ENCODE data around the gene CRAMP1. TPM values are rescaled to one million over a fixed set of nuclear protein-coding genes. Genes with fewer than 3 reads are reported as not detected.

Gene CRAMP1
- total RNA-seq, 4 donors from 2014 or later: 9.1 to 15.5 (median 12.5) TPM

- Histone ChIP-seq H3K4me1 (no peaks in the 10 kb centered on the region), H3K27ac (replicated peaks in 1 of 4) (no peak overlapping the region), H3K4me3 (no peak overlapping the region), H3K27me3 (no peaks in the 10 kb centered on the region), H3K9me3 (no peaks in the 10 kb centered on the region), H3K36me3 (peaks cover 0 to 70% (median 25%) of the 10 kb centered on the region in 4 donors)
- 90% methylated on average over 5 of the region's 5 CpGs for WGBS
- intact Hi-C loops (cut with DNase I): no loop called here
- DNase-seq (ENCODE audit: extremely low spot score): no peak
- TF ChIP-seq CTCF (IDR thresholded peaks at IDR 0.05) (no peak), EP300 (IDR thresholded peaks at IDR 0.05) (no peak), POLR2AphosphoS5 (IDR thresholded peaks at IDR 0.05) (no peak), POLR2A (IDR thresholded peaks at IDR 0.05; ENCODE audit: low read depth) (no peak)
Measured at GRCh38 chr16:1573301-1573700, 38.9 kb upstream of the CRAMP1 start.

GRCh38 chr16:1575578-1575977, 36.6 kb upstream of the CRAMP1 start:
- Histone ChIP-seq H3K4me1 (no peaks in the 10 kb centered on the region), H3K27ac (replicated peaks in 1 of 4) (no peak overlapping the region), H3K36me3 (peaks cover 11 to 77% (median 38%) of the 10 kb centered on the region in 4 donors), H3K9me3 (no peaks in the 10 kb centered on the region), H3K4me3 (no peak overlapping the region), H3K27me3 (no peaks in the 10 kb centered on the region)
- intact Hi-C loops (cut with DNase I): no loop called here
- no peak for TF ChIP-seq POLR2AphosphoS5 (IDR thresholded peaks at IDR 0.05)
- TF ChIP-seq EP300 (IDR thresholded peaks at IDR 0.05): no peak
- TF ChIP-seq POLR2A (IDR thresholded peaks at IDR 0.05; ENCODE audit: low read depth): no peak
- TF ChIP-seq CTCF (IDR thresholded peaks at IDR 0.05): no peak
- no peak for DNase-seq (ENCODE audit: extremely low spot score)

GRCh38 chr16:1579214-1579613, 32.9 kb upstream of the CRAMP1 start:
- H3K36me3 ChIP-seq: peaks cover 17 to 86% (median 49%) of the 10 kb centered on the region in 4 donors
- no peaks in the 10 kb centered on the region for H3K9me3 ChIP-seq
- intact Hi-C loops (cut with DNase I): no loop called here
- no peak for DNase-seq (ENCODE audit: extremely low spot score)
- H3K27me3 ChIP-seq: no peaks in the 10 kb centered on the region
- H3K27ac ChIP-seq (replicated peaks in 1 of 4): no peak overlapping the region
- WGBS: 96% methylated on average over 3 of the region's 5 CpGs
- H3K4me1 ChIP-seq: no peaks in the 10 kb centered on the region
- H3K4me3 ChIP-seq: no peak overlapping the region
- TF ChIP-seq EP300 (IDR thresholded peaks at IDR 0.05) (no peak), CTCF (IDR thresholded peaks at IDR 0.05) (no peak)

- Histone ChIP-seq H3K36me3 (peaks cover 24 to 89% (median 57%) of the 10 kb centered on the region in 4 donors), H3K9me3 (no peaks in the 10 kb centered on the region), H3K4me3 (no peak overlapping the region), H3K27ac (replicated peaks in 1 of 4) (no peak overlapping the region), H3K27me3 (no peaks in the 10 kb centered on the region), H3K4me1 (no peaks in the 10 kb centered on the region)
- intact Hi-C loops (cut with DNase I): no loop called here
- WGBS: 78% methylated on average over 12 of the region's 12 CpGs
- TF ChIP-seq CTCF (IDR thresholded peaks at IDR 0.05): no peak
- TF ChIP-seq POLR2A (IDR thresholded peaks at IDR 0.05; ENCODE audit: low read depth): no peak
- no peak for TF ChIP-seq POLR2AphosphoS5 (IDR thresholded peaks at IDR 0.05)
- no peak for TF ChIP-seq EP300 (IDR thresholded peaks at IDR 0.05)
- no peak for DNase-seq (ENCODE audit: extremely low spot score)
Measured at GRCh38 chr16:1580256-1580655, 31.9 kb upstream of the CRAMP1 start.

- Histone ChIP-seq H3K4me1 (no peaks in the 10 kb centered on the region), H3K27ac (replicated peaks in 1 of 4) (no peak overlapping the region), H3K36me3 (peaks cover 29 to 93% (median 62%) of the 10 kb centered on the region in 4 donors), H3K4me3 (no peak overlapping the region), H3K9me3 (no peaks in the 10 kb centered on the region), H3K27me3 (no peaks in the 10 kb centered on the region)
- WGBS: 98% methylated on average over 6 of the region's 6 CpGs
- no peak for DNase-seq (ENCODE audit: extremely low spot score)
- no peak for TF ChIP-seq POLR2AphosphoS5 (IDR thresholded peaks at IDR 0.05)
- no peak for TF ChIP-seq EP300 (IDR thresholded peaks at IDR 0.05)
- no peak for TF ChIP-seq POLR2A (IDR thresholded peaks at IDR 0.05; ENCODE audit: low read depth)
- no peak for TF ChIP-seq CTCF (IDR thresholded peaks at IDR 0.05)
- intact Hi-C loops (cut with DNase I): no loop called here
Measured at GRCh38 chr16:1580956-1581355, 31.2 kb upstream of the CRAMP1 start.
